Esophagus squamous epithelium (tissue), 4 donors: ENCODE results near the gene KCNJ12.
"Not testable (repeated sequence)": the region's sequence is repeated elsewhere in the genome, so short reads cannot be mapped to it uniquely, and the experiment has no call there.

ENCODE experiments used
- CTCF ChIP-seq, 6 experiments: fragments of 450-650 bp in 4 of 6; fragments of 200-600 bp in 2 of 6; sonication (generic) in 2 of 6; IDR thresholded peaks; one replicate each; pipeline ENCODE4 v1.5.1; 2016 to 2019; ENCODE audit warnings: antibody characterized with exemption in 6 of 6, mild to moderate bottlenecking in 4 of 6, moderate library complexity in 4 of 6
- POLR2A ChIP-seq, 4 donors: fragments of 450-650 bp; IDR thresholded peaks; one replicate each; pipeline ENCODE4 v1.6.1; 2017; ENCODE audit warnings: antibody characterized with exemption in 4 of 4, mild to moderate bottlenecking in 4 of 4, moderate library complexity in 3 of 4

GRCh38 chr17:21447552-21447951 is 71.4 kb downstream of the KCNJ12 start:
- TF ChIP-seq CTCF, POLR2A (IDR thresholded peaks at IDR 0.05): not testable (repeated sequence)
